Activated CD4-positive, alpha-beta T cell treated with anti-CD3 and anti-CD28 coated beads for 24 hours (primary cell): ENCODE measurements around the gene SMARCA2.
A peak's percentile ranks its signal among the peaks of the same experiment; 100 is the strongest.
"Not testable (repeated sequence)": the region's sequence is repeated elsewhere in the genome, so short reads cannot be mapped to it uniquely, and the experiment has no call there.

Experiments used
- DNase-seq, 2 donors: peaks; one replicate each; pipeline ENCODE4 v3.0.0-alpha.2; 2020; ENCODE audit warnings: low read depth in 2 of 2

SMARCA2 gene

DNA sequence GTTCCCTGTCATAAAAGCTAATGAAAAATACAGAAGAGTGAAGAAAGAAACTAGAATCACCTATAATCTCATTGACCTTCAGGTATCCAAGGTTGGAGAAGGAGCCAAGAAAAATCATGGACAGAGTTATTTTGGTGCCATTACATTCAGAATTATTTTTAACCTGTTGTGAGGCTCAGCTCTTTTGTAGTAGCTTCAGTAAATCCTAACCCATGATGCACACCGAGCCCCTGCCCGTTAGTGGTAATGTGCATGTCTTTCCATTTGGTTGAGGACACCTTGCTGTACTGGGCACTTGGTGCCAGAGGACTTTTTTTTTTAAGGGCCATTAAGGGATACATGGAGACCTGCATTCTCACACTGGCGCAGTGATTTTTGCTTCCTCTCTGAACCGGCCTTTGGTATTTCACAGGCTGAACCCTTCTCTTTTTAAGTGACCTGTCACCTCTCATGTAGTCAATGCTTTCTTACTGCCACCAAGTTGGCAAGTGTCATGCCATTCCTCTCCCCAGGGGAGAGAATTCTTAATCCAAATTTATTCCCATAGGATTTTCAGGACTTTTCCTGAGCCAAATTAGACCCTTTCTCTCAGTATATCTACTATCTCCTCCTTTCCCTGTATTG lies 125.6 kb downstream of the SMARCA2 start:
- DNase-seq = no peak

DNA sequence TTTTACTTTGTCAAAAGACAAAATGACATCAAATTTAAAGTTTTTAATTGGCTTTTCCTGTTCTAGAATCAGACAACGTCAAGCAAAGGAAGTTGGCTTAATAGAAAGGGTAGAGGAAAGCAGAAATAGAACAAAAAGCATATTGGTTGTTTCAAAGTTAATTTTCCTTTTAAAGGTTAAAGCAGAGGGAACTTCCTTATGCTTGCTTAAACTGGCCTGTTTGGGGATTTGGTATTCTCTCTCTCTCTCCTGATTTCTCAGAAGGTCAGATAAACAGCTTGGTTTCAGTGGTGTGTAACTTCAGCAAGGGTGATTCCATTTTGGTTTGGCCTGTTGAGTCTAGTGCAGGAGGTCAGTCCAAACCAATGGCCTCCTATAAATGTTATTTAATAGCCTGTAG lies 127.1 kb downstream of the SMARCA2 start:
- no peak for DNase-seq

DNA sequence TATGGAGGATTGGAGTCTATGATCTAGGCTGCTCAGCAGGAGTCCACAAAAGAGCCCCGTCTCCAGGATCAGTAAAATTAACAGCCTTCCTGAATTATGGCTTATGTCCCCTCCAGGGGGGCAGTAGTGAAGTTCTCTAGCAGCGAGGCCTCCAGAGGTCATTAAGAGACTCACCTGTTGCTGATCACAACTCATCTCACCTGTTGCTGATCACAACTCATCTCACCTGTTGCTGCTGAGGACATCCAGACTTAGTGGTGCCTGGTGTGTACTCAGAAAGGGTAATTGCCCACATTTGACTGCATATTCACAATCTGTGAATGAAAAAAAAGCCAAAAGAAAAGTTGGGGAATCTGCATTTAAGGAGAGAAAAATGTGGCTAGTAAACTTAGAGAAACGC lies 129.5 kb downstream of the SMARCA2 start:
- DNase-seq = no peak

DNA sequence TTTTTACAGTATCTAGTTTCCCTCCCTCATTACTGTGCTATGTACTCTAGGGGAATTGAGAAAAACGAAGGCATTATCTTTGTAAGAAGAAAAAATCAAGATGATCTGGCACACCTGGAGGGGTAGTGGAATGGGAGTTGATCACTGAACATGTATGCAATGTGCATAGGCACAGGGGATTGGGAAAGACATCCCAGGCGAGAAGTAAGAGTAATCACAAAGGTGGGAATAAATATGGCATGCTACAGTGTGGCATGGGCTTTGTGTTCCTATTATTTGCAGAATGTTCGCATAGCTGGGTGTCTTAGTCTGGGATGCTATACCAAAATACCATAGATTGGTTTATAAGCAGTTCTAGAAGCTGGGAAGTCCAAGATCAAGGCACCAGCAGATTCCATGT lies 130.6 kb downstream of the SMARCA2 start:
- no peak for DNase-seq

DNA sequence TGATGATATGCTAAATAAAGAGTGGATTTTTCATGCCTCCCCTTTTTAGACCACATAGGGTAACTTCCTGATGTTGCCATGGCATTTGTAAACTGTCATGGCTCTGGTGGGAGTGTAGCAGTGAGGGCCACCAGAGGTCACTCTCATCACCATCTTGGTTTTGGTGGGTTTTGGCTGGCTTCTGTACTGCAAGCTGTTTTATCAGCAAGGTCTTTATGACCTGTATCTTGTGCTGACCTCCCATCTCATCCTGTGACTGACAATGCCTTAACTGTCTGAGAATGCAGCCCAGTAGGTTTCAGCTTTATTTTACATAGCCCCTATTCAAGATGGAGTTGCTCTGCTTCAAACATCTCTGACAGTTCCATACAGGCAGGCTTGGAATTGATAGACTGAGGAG lies 131.6 kb downstream of the SMARCA2 start:
- DNase-seq = not testable (repeated sequence)

DNA sequence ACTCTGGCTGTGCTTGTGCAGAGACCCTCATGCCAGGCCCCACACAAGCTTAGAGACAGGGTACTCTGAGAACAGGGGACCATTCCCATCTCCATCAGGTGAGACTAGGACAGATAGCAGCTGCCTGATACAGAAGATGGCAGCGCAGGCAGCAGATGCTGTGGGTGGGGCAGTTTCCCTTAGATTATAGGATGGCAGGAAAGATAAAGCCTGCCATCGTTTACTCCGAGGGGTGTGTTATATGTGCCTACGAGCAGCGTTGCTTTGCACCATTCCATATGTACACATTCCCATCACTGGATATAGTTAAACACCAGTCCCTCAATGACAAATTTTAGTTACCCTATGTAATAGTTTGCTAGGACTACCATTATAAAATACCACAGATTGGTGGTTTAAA lies 135.2 kb downstream of the SMARCA2 start:
- no peak for DNase-seq

DNA sequence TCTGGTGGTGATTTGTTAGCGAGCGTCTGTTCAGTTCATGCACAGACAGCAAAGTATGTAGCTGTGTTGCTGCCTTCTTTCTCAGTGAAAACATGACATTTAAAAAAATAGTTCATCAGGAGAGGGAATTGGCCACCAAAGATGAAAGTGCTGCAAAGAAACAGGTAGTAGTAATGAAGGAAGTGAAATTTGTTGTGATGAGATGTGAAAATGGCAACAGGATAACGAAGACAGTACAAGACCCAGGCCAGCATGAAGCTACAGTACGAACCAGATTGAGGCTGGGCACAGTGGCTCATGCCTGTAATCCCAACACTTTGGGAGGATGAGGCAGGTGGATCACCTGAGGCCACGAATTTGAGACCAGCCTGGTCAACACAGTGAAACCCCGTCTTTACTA lies 136.0 kb downstream of the SMARCA2 start:
- no peak for DNase-seq

DNA sequence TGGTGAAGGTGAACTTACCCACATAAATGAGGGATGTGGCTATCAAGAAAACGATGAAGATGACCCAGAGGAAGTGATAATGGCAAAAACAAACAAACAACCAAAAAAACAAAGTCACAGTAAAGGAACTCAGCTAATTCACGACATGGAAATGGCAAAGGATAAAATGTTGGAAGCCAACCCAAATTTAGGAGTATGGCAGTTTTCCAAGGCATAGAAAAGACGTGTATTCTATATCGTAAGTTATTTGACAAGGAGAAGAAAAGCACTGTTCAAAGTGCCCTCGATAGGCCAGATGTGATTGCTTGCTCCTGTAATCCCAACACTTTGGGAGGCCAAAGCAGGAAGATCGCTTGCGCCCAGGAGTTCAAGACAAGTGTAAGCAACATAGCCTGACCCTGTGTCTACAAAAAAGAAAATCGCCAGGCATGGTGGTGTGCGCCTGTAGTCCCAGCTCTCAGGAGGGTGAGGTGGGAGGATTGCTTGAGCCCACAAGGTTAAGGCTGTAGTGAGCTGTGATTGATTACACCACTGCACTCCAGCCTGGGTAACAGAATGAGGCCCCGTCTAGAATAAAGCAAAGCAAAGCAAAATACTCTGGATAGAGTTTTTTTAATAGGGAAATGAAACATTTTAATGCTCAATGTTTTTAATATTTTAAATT lies 138.0 kb downstream of the SMARCA2 start:
- no peak for DNase-seq

DNA sequence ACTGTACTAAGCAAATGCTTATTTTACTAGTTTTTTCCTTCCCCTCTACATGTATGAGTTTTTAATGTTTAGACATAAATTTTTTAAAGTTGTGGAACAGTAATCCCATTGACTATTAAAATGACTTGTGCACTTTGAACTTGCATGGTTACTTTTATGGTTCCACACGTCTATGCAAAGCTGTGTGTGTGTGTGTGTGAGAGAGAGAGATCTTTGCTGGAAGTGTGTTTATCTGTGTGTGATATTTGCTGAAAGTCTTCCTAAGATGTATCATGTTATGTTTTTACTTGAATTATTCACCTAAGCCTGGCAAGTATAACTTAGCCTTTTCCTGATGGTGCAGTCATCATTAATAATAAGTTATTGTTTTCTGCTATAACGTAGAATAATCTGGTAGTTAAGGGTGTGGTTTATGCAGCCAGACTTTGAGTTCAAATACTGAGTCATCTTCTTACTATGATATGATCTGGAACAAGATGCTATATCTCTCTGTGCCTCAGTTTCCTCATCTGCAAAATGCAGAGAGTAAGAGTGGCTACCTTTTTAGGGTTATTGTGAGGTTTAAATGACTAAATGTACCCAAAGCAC lies 138.6 kb downstream of the SMARCA2 start:
- DNase-seq = no peak

DNA sequence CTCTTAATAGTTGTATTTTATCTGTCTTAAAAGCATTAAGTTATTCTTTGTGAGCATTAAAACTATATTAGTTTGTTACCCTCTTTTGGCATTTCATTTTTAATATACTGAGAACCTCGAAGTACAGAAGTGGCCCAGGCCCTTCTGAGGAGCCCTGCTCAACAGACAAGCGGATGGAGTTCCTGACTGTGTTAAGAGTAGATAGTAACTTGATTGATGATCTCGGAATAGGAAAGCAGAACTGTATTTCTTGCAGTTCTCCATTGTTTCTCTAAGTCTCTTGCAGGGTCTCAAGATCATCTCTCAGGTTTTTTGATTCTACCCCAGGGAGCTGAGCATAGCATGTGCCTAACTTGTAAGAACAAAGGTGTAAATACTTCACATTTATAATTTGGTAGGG lies 139.6 kb downstream of the SMARCA2 start:
- DNase-seq = no peak

DNA sequence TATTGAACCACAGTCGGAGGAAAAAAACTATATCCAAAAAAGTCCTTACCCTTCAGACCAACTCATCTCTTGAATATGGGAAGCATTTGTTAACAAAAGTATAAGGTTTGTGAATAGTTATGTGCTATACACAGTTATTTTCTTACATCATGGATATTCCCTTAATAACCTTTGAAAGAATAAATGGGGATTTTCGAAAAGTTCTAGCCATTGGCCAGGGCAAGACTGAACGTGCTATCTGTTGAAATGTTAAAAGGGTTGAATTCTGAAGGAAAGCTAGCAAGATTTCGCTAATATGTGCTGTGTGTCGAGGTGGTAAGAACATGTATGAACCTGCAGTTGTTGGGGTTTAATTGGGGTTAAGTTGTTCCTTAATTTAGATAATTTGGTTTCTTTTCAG lies 140.8 kb downstream of the SMARCA2 start:
- no peak for DNase-seq

DNA sequence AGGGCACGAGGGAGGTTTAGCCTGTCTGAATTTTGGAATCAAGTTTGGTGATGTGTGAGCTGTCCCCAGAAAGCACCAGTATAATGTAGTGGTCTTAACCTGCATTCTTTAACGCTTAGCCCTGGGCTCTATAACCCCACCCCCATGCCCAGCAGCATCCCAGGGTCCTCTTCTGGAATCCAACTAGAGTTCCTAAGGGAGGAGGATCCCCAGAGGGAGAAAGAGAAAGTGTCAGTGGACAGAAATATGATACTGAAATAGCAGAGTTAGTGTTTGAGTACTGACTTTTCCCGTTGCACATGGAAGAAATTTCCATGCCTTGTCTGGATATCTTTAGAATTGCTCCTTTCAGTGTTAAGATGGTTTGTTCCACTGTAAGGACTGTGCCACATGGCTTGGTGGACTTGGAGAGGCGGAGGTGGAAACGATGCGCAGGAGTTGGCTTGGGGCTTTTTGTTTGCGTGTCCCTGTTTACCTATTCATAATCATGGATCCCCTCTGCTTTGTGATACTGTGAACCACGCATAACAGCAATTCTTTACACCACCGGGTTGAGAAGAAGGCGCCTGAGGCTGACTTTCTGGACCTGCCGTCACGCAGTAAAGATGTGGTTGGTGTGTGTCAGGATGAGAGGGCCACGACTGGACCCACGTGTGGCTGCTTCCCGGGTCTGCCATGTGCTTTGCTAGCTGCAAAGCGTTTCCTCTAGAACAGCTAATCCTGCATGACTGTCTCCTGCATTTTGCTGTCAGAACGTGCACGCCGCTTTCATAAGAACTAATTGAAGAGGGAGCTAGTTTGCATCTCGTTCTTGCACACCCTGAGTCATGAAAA lies 142.3 kb downstream of the SMARCA2 start:
- peak; percentile 23 to 28 for DNase-seq

DNA sequence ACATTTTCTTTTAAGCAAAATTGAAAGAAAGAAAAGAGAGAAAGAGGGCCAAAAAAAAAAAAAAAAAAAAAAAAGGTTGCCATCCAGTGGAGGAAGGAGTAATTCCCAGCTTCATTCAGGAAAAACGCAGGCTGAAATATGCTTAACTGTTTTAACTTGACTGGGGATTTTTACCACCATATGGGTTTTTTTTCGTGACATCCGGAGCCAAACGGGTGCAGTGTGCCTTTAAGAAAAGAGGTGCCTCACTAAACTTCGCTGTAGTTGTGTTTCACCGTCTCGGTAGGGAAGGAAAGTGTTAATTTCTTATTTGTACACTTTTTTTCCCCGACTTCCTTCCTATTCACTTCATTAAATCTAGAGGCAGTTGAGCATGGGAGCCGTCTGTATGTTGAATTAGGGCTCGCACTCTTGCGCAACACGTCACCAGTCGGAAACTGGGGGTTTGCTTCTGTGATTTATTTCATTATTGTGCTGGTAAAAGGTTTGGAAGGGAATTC lies 143.0 kb downstream of the SMARCA2 start:
- DNase-seq = no peak

DNA sequence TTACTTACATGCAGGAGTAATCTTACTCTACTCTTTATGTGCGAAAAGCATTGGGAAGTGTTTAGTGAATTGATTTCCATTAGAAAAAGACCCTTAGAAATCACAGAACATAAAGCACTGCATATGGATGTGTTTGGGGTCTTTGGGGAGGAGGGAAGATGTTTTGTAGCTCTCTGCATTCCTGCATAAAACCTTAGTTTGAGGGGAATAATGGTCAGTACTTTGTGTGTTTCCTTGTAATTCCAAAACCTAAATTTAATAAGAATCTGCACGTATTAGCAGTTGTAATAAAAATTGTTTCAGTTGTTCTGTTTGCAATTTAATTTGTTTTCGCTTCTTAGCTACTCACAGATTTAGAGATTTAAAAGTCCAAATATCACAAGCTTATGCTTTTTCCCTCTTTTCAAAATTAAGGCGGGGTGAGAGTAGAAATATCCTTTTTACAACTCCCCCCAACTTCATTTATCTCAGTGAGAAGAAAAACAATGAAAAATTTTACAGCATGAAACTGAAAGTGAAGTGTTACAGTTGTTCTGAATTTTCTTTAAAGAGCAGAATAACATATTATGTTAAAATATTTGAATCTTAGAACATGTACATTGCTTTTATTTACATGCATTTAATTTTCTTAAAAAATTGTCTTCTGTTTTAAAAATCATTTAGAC lies 143.8 kb downstream of the SMARCA2 start:
- no peak for DNase-seq

DNA sequence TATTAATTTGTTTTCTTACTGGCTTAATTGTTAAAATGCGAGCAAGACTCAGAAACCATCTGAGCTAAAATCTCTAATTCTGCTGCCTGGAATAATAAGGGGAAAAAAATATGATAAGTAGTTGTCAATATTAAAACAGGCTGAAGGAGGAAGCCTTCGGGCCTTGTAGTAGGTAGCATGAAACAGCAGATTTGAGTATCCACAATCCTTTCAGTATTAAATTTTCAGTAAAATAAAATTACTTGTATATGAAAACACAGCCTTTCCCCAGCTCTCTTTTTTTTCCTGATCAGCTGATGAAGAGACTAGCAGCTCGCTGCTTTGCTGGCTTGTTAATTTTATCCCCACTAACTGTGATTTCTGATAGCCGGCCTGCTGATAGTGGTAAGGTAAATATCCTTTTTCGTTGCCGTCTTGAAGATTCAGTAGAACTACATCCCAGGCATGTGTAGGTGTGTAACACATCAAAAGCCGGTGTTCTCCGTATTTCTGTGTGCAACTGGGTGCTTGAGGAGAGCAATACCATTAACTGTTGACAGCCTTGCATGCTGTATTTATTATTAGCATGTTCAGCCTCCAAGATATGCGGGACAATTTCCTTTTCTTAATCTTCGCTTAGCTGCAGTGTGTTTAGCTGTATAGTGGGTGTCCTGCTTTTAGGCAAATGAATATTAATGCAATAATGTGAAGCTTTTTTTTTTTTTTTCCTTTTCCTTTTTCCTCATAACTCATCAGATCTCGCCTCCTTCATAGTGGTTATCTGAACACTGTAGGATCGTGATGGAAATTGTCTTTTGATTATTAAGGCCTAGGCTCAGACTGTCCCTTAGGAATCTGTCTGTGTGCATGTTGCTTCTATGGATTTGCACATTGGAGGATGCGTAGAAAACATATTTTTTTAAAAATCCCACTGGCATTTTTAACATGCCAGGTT lies 144.6 kb downstream of the SMARCA2 start:
- no peak for DNase-seq

DNA sequence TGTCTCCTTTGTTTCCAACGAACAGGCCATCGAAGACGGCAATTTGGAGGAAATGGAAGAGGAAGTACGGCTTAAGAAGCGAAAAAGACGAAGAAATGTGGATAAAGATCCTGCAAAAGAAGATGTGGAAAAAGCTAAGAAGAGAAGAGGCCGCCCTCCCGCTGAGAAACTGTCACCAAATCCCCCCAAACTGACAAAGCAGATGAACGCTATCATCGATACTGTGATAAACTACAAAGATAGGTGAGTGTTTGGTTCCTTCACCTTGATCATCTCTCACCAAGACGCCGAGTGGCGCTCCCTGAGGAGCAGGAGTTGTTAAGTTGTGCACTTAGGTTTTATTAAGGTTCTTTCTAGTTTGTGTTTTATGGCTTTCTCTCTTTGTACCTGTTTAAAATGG lies 146.5 kb downstream of the SMARCA2 start:
- no peak for DNase-seq

DNA sequence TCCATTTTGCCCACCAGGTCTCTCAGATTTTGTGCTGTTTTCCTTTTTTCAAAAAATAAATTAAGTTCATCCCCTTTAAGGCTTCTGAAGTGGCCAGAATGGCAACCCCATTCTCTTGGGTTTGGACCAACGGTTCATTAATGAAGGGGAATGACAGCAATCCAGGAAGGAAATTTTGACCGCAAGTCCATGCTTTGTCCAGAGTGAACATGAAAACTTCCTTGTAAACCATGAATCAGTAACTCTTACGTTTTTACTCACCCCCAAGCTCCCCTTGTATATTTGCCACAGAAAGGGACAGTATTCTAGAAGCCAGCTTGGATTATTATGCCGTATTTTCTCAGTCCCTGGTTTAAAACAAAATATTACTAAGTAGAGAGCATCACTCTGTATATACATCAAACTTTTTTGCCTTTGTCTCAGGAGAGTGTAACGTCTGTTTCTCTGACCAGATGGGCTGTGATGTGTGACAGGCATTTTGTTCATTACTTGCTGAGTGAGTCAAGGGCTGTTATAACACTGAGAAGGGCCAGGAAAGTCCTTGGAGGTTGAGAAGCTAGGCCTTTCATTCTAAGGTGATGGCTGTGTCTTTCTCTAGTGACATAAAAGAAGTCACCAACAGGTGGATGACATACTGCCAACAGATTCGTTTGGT lies 148.2 kb downstream of the SMARCA2 start:
- no peak for DNase-seq

DNA sequence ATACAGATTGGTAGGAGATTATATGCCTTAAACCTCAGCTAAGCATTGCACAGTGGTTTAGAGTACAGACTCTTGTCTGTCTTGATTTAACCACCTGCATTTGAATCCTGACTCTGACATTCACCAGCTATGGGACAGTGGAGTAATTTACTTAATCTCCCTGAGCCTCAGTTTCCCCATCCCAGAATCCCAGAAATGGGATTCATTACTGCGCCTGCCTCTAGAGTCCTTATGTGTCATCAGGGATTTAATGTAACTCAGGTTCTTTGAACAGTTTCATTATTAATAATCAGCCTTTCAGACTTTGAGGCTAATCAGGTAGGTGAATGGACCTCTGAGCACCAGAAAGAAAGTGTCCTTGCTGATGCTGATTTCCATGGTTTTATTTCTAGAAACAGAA lies 149.1 kb downstream of the SMARCA2 start:
- no peak for DNase-seq

DNA sequence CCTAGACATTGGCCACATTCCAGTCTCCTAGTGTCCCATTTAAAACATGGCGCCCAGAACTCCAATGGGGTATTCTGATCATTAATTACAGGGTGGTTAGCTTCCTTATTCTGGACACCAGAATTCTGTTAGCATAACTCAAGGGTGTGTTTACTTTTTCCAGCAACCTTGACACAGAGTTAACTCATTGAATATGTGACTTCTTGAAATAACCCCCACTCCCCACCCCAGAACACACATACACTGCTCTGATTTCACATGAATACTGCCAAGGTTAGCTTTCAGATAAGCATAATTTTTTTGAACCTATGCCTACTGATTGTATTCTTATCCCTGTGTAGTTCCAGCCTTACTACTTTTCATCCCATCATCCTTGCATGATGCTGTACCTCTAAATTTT lies 151.1 kb downstream of the SMARCA2 start:
- DNase-seq = no peak

DNA sequence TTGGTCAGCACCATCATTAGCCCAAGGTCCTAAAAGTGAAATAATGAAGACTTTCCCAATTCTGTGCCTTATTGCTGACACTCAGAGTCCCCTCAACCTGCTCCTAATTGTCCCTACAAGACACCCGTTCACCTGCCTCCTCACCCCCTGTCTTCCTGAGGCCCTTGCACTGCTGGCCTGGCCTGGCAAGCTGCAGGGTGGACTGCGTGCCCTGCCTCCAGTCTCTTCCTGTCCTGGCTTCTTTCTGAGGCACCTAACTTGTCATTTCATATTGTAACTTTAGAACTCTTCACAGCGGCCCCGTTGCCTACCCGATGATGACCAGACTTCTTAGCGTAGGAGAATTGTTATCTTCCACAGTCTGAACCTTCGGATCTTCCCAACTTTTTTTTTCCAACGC lies 153.9 kb downstream of the SMARCA2 start:
- no peak for DNase-seq
